Measurements from ENCODE around the gene ZNF274. TPM values are rescaled to one million over a fixed set of nuclear protein-coding genes. Genes with fewer than 3 reads are reported as not detected.

The ZNF274 gene
- total RNA-seq, 1 donor from 2014 or later: 14.1 TPM

DNA sequence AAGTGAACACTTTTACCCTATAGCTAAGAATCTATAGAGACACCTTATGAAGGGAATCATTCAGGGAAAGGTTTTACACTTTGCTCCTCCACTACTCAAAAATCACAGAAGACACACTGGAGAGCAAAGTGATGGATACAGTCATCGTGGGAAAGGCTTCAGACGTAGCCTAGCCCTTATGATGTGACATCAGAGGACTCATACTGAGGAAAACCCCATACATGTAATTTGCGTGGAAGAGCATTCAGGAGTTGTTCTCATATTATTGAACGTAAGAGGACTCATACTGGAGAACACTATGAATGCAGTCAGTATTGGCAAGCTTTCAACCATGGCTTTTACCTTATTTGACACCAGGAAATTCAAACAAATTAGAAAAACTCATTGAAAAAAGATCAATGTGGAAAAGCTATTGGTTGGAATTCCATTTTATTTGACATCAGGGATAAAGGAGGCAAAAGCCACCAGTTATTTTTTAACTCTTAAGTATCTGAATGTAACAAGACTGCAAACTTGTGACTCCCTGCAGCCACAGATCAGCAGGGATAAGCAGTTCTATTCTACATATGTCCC lies 16.1 kb upstream of the ZNF274 start:
- Mint-ChIP-seq H3K4me1 (ENCODE audit: low read depth) (no peaks in the 10 kb centered on the region), H3K9me3 (ENCODE audit: low read depth) (peaks cover 57% of the 10 kb centered on the region), H3K36me3 (ENCODE audit: low read depth) (peaks cover 23% of the 10 kb centered on the region), H3K27me3 (ENCODE audit: low read depth) (no peaks in the 10 kb centered on the region), H3K27ac (ENCODE audit: unreplicated experiment) (no peak overlapping the region), H3K4me3 (ENCODE audit: unreplicated experiment) (no peak overlapping the region)
- DNase-seq (ENCODE audit: low spot score): no peak
- TF ChIP-seq, protein P1, sequence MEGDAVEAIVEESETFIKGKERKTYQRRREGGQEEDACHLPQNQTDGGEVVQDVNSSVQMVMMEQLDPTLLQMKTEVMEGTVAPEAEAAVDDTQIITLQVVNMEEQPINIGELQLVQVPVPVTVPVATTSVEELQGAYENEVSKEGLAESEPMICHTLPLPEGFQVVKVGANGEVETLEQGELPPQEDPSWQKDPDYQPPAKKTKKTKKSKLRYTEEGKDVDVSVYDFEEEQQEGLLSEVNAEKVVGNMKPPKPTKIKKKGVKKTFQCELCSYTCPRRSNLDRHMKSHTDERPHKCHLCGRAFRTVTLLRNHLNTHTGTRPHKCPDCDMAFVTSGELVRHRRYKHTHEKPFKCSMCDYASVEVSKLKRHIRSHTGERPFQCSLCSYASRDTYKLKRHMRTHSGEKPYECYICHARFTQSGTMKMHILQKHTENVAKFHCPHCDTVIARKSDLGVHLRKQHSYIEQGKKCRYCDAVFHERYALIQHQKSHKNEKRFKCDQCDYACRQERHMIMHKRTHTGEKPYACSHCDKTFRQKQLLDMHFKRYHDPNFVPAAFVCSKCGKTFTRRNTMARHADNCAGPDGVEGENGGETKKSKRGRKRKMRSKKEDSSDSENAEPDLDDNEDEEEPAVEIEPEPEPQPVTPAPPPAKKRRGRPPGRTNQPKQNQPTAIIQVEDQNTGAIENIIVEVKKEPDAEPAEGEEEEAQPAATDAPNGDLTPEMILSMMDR (IDR thresholded peaks at IDR 0.05): no peak

DNA sequence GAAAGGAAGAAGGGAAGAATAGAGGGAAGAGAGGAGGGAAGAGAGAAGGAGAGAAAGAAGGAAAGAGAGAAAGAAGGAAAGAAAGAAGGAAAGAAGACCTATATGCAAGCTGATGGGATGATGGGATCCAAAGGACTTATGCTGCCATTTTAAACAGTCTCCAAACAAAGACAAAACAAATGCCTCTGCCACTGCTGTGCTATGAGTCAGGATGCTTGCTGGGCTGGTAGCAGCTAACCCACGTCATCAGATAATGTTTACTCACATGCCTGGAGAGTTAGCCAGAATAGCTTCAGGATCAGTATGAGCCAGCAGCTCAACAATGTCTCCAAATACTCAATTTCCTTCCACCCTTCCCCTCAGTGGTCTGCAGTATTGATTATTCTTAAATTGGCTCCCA lies 12.0 kb upstream of the ZNF274 start:
- Mint-ChIP-seq H3K27ac (ENCODE audit: unreplicated experiment) (no peak overlapping the region), H3K9me3 (ENCODE audit: low read depth) (peaks cover 55% of the 10 kb centered on the region), H3K4me1 (ENCODE audit: low read depth) (no peaks in the 10 kb centered on the region), H3K36me3 (ENCODE audit: low read depth) (peaks cover 18% of the 10 kb centered on the region), H3K4me3 (ENCODE audit: unreplicated experiment) (no peak overlapping the region), H3K27me3 (ENCODE audit: low read depth) (no peaks in the 10 kb centered on the region)
- TF ChIP-seq, protein P1 (IDR thresholded peaks at IDR 0.05): no peak
- DNase-seq (ENCODE audit: low spot score): no peak

DNA sequence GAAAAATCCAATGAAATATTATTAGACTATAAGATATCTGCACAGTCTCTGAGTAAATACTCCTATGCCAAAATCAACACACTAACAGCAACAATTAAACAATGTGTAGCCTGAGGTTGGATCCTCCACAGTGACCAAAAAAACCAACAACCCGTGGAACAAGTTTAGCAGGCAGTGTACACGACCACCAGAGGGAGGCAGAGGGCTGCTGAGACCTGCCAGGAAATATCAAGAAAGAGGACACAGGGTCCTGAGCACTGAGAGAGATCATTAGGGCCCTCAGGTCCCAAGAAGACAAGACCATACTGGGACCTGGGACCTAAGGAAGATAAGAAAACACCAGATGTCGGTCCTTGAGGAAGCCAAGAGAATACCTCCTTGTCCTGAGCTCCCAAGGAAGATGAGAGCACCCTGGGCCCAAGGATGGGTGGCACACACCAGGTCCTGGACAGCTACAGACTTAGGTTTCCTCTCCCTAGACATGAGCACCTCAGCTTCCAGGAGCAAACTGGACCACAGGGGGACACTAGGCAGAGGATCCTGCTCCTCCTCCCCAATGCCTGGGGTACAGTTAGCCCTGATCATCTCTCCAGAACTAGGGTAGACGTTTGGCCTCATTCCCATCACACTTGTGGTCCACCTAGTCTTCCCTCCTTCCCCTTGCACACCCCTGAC lies 822 bp upstream of the ZNF274 start:
- peak overlapping the region; percentile 99 for H3K27ac Mint-ChIP-seq (ENCODE audit: unreplicated experiment)
- H3K4me3 Mint-ChIP-seq (ENCODE audit: unreplicated experiment): peak overlapping the region; percentile 95
- H3K36me3 Mint-ChIP-seq (ENCODE audit: low read depth): peaks cover 61% of the 10 kb centered on the region
- H3K4me1 Mint-ChIP-seq (ENCODE audit: low read depth): peaks cover 12% of the 10 kb centered on the region
- DNase-seq (ENCODE audit: low spot score): no peak
- TF ChIP-seq, protein P1 (IDR thresholded peaks at IDR 0.05): peak; percentile 54
- H3K9me3 Mint-ChIP-seq (ENCODE audit: low read depth): peaks cover 53% of the 10 kb centered on the region
- H3K27me3 Mint-ChIP-seq (ENCODE audit: low read depth): no peaks in the 10 kb centered on the region

DNA sequence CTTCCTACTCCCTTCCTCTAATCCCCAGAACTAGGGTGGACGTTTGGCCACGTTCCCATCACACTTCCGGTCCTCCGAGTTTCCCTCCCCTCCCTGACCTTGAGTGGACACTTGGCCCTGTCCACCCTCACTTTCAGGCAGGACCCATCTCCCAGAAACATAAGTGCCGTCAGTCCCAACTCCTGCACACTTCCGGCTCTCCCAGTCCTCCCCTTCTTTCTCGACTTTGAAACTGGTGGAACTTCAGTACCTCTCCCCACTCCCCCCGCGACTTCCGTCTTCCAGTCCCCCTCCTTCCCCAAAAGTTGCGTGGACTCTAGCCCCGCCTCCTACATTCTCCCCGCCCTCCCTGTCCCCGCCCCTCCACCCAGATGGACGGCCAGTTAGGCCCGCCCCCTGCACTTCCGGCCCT lies 278 bp upstream of the ZNF274 start:
- Mint-ChIP-seq H3K27ac (ENCODE audit: unreplicated experiment) (peak overlapping the region; percentile 99), H3K4me3 (ENCODE audit: unreplicated experiment) (peak overlapping the region; percentile 95), H3K4me1 (ENCODE audit: low read depth) (peaks cover 12% of the 10 kb centered on the region), H3K27me3 (ENCODE audit: low read depth) (no peaks in the 10 kb centered on the region), H3K36me3 (ENCODE audit: low read depth) (peaks cover 61% of the 10 kb centered on the region), H3K9me3 (ENCODE audit: low read depth) (peaks cover 52% of the 10 kb centered on the region)
- no peak for DNase-seq (ENCODE audit: low spot score)
- TF ChIP-seq, protein P1 (IDR thresholded peaks at IDR 0.05): no peak

DNA sequence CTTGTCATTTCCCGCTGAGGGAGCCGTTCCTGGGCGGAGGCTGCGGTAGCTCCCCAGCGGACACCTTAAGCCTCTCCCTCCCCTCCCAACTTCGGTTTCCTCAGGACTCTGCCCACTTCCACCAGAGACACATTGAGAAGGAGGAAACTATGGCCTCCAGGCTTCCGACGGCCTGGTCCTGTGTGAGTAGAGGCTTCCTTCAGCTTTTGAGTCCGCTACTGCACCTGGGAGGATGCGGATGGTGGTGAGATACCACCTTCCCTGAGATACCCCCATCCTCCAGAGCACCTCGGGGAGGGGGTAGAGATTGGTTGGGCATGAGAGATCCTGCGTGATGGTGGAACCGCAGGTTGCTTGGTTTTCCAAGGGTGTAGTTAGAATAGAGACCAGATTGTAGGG lies 955 bp downstream of the ZNF274 start:
- peaks cover 61% of the 10 kb centered on the region for H3K36me3 Mint-ChIP-seq (ENCODE audit: low read depth)
- H3K4me1 Mint-ChIP-seq (ENCODE audit: low read depth): peaks cover 12% of the 10 kb centered on the region
- DNase-seq (ENCODE audit: low spot score): no peak
- H3K9me3 Mint-ChIP-seq (ENCODE audit: low read depth): peaks cover 50% of the 10 kb centered on the region
- peak overlapping the region; percentile 95 for H3K4me3 Mint-ChIP-seq (ENCODE audit: unreplicated experiment)
- peak overlapping the region; percentile 99 for H3K27ac Mint-ChIP-seq (ENCODE audit: unreplicated experiment)
- H3K27me3 Mint-ChIP-seq (ENCODE audit: low read depth): no peaks in the 10 kb centered on the region
- TF ChIP-seq, protein P1 (IDR thresholded peaks at IDR 0.05): no peak

Measured in chondrocyte (in vitro differentiated cells).